GM19043 (cell line): ENCODE data around the gene TGM6.

Experiments
- ATAC-seq: cut with Tn5 transposase; IDR thresholded peaks from one replicate; pipeline ENCODE4 v1.9.1; 2021; ENCODE audit warnings: low read depth; ENCODE audit not compliant: unreplicated experiment

Gene TGM6

GRCh38 chr20:2449386-2449785 is 68.7 kb downstream of the TGM6 start:
- ATAC-seq, result no peak

GRCh38 chr20:2451422-2451821 is 70.7 kb downstream of the TGM6 start:
- no peak for ATAC-seq

GRCh38 chr20:2451939-2452732 is 71.4 kb downstream of the TGM6 start:
- ATAC-seq, result no peak

- no peak for ATAC-seq
These were observed 73.1 kb downstream of the TGM6 start for GRCh38 chr20:2453792-2454191.

- no peak for ATAC-seq
These were observed 75.2 kb downstream of the TGM6 start for GRCh38 chr20:2455771-2456497.

DNA sequence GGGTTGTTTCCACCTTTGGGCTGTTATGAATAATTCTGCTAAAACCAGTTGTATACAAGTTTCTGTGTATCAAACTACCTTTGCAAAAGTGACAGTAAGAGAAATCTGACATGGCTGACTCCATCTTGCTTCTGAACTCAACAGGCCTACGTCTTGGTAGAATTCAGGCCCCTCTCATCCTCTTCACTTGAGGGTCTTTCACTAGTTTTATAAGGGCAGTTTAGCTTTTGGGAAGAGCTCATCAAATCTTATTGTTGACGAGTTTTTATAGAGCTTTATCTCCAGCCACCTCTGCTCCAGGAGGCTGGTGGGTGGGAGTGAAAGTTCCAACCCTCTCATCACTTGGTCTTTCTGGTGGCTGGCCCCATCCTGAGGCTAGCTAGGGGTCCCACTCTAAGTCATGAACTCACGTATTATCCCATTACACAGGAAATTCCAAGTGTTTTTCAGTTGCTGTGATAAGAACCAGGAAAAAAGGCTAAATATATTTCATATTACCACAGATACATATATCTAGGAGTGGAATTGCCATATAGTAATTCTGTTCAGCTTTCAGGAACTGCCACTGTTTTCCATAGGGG is 78.3 kb downstream of the TGM6 start:
- no peak for ATAC-seq

GRCh38 chr20:2459981-2460751 is 79.5 kb downstream of the TGM6 start:
- ATAC-seq, result no peak

- no peak for ATAC-seq
These were observed 80.2 kb downstream of the TGM6 start for GRCh38 chr20:2460752-2461424.

- no peak for ATAC-seq
These were observed 81.8 kb downstream of the TGM6 start for GRCh38 chr20:2462484-2462883.

DNA sequence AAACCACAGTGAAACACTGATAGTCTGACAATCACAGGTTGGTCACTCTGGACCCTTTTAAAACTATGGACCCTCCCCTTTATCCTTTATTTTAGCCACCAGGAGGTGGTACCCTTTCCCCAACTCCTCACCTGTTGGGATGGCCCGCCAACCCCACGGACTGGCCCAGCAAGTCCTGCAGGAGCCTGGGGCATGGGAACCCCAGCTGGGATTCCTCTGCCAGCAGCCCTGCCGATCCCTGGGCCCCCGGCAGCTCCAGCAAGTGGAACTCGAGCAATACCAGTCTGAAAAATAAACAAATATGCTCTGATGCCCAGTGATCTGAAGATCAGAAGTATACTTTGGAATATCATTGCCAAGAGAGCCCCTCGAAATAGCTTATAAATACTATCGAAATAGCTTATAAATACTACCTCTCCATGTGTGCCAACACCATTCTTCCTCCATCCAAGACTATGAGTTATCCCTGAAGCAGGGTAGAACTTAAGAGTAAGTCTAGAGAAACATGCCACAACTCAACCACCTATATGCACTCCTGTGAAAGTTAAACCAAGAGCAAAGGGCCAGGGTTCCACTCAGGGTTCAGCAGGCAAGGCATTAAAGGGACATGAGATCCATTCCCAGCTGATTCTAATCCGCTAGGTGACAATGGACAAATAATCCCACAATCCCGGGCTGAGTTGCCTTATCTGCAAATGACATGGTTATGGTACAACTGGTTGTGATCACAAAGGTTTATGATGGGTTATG is 83.1 kb downstream of the TGM6 start:
- ATAC-seq, result no peak

GRCh38 chr20:2465100-2465499 is 84.4 kb downstream of the TGM6 start:
- no peak for ATAC-seq

GRCh38 chr20:2467412-2467811 is 86.7 kb downstream of the TGM6 start:
- no peak for ATAC-seq

DNA sequence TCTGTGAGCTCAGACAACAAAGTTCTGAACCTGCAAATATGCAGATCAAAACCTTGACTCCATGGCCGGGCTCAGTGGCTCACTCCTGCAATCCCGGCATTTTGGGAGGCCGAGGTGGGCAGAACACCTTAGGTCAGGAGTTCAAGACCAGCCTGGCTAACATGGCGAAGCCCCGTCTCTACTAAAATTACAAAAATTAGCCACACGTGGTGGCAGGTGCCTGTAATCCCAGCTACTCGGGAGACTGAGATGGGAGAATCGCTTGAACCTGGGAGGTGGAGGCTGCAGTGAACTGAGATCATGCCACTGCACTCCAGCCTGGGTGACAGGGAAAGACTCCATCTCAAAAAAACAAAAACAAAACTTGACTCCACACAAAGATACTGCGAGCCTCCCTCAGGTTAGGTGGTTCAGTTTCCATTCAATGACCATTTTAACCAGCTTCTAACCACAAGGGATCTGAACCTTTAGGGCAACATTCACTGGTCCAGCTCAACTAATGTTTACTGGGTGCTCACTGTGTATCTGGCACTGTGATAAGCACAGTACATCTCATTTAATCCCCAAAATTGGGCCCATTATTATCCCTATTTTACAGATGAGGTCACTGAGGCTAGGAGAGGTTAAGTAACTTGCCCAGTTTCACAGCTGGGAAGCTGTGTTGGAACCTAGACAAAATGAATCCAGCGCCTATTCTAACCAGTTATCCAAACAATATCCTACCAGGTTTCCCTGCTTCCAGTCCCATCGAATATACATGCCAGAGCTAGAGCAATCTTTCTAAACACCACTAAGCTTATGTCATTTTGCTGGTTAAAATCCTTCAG is 88.1 kb downstream of the TGM6 start:
- no peak for ATAC-seq

DNA sequence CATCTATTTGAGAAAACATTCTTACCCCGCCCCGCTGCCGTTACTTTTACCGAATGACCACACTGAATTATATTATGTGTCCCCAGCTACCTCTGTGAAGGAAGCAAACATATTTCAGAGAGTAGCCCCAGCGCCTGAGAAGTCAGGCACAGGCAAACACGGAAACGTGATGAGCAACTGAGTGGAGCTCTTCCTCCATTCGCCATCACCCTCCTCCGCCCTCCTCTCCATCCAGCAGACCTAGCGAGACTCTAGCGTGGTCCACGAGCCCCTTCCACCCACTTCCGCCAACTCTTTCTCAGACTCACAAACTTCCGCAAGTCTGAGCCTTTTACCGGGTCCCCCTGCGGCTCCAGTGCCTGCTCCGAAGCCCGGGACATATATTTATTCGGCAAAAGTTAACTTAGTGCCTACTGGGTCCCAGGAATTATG is 89.3 kb downstream of the TGM6 start:
- ATAC-seq, result no peak

DNA sequence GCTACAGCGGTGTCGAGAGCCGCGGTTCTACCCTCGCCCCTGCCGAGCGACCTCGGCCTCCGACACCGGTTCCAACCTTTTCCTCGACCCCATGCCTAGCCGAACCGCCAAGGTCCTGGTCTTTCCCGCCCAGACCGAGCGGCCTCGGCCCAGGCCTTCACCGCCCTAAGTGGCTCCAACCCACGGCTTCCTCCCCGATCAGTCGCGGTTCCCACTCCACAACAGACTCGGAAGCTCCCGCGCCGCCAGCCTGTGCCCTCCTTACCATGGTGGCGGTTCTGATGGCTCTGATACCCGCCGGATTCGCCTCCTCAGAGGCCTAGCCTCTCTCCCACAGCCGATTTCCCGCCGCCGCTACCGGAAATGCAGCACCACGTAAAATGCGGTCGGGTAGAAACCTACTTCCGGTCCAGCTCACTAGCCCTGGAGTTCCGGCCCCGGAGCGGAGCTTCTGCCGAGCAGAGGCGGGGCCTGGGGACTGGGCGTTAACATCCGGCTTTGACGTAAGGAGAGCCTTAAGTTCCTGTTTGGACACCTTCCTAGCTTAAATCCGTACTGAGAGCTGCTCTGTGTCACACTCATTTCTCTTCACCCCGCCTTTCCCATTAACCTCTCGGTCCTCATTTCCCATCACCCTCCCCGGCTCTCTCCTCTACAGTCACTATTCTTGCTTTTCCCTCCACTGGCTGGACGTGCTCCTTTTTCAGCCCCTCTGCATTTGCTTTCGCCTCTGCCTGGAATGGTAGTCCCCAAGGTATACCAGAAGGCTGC is 89.9 kb downstream of the TGM6 start, which contains the start of gene SNRPB:
SNRPB (minus strand) TSS at position 367 of the 771 bp plus-strand sequence; CDS start at position 268, 99 bp downstream.
- peak; percentile 95 for ATAC-seq

DNA sequence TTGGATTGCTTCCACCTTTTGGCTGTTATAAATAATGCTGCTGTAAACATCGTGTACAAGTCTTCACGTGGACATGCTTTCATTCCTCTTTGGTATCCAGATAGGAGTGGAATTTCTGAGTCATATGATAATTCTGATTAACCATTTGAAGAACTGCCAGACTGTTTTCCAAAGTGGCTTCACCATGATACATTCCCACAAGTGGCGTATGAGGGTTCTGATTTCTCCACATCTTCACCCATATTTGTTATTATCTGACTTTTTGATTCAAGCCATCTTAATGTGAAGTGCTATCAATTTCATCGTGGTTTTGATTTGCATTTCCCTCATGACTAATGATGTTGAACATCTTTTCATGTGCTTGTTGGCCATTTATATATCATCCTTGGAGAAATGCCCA is 92.8 kb downstream of the TGM6 start:
- ATAC-seq, result no peak

GRCh38 chr20:2475850-2476741 is 95.4 kb downstream of the TGM6 start:
- ATAC-seq, result no peak
